GM19324 (cell line): Measurements from ENCODE around the gene POLR2H.

Source experiments
- ATAC-seq: cut with Tn5 transposase; IDR thresholded peaks from one replicate; pipeline ENCODE4 v1.9.1; 2021; ENCODE audit warnings: mild to moderate bottlenecking, moderate library complexity; ENCODE audit not compliant: unreplicated experiment, low FRiP score

POLR2H gene

DNA sequence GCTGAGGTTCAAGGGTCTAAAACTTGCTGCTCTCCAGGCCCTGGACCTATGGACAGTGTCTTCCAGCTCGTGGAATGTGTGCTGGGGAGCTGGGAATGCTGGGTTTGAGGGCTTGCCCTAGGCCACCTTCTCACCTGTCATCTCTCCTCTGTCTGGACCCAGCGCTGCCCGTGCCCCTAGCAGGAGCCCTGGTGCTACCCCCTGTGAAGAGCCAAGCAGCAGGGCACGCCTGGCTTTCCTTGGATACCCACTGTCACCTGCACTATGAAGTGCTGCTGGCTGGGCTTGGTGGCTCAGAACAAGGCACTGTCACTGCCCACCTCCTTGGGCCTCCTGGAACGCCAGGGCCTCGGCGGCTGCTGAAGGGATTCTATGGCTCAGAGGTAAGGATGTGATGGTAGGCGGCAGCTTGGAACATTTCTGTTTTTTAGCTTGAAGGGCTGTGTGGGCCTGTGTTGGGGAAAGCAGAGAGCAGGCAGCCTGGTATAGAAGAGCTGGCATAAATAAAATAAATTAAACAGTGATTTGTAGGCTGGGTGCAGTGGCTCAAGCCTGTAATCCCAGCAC, 23.4 kb downstream of the POLR2H start:
- ATAC-seq: no peak

DNA sequence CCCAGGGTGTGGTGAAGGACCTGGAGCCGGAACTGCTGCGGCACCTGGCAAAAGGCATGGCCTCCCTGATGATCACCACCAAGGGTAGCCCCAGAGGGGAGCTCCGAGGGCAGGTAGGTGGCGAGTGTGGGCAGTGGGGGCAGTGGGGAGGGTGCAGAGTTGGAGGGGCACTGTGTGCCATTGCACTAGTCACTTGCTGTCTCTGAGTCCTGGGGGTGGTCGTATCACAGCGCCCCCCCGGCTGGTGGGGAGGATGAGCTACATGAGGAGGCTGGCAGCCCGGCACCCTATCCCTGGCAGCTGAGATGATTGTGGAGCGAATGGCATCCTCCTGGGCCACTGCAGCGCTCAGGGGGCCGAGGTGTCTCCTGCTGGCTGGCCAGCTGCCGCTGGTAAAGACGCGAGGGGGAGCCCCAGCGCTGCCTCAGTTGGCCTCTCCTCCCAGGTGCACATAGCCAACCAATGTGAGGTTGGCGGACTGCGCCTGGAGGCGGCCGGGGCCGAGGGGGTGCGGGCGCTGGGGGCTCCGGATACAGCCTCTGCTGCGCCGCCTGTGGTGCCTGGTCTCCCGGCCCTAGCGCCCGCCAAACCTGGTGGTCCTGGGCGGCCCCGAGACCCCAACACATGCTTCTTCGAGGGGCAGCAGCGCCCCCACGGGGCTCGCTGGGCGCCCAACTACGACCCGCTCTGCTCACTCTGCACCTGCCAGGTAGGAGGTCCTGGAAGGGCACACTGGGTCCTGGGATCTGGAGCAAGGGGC, 24.7 kb downstream of the POLR2H start:
- no peak for ATAC-seq

DNA sequence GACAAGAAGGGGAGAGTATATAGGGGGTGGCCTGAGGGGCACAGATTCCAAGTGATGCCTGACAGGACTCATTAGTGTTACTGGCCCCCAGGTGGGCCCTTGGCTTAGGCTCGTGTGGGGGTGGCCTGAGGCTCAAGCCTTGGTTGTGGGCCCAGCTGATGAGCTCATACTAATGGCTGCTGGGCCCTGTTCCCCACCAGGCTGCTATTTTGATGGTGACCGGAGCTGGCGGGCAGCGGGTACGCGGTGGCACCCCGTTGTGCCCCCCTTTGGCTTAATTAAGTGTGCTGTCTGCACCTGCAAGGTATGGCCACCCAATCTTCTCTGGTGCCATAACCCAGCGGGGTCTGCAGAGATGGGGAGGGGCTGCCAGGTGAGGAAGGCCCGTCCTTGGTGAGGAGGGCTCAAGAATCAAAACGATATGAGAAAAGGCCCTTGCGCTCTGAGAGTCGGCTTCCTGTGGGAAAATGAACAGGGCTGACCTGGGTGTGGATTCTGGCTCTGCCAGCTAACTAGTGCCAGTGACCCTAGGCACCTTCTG, 25.7 kb downstream of the POLR2H start:
- no peak for ATAC-seq

DNA sequence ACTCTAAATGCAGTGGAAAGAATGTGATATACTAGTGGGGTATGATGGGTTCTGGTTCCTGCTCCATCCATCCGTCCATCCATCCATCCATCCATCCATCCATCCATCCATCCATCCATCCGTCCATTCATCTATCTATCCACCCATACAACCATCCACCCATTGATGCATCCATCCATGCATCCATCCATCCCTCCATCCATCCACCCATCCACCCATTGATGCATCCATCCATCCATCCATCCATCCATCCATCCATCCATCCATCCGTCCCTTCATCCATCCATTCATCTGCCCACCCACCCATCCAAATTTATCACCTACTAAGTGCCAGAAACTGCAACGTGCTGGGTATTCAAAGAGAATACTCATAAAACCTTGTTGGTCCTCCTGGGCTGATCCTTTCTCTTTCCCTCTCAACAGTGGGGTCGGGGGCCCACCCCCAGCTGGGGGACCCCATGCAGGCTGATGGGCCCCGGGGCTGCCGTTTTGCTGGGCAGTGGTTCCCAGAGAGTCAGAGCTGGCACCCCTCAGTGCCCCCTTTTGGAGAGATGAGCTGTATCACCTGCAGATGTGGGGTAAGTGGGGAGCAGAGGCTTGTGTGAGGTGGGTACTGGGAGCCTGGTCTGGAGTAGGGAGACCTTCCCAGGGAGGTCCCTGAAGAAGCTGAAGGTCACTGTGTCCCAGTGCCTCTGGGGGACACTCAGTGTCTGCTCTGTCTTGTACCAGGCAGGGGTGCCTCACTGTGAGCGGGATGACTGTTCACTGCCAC, 26.8 kb downstream of the POLR2H start:
- ATAC-seq: no peak

DNA sequence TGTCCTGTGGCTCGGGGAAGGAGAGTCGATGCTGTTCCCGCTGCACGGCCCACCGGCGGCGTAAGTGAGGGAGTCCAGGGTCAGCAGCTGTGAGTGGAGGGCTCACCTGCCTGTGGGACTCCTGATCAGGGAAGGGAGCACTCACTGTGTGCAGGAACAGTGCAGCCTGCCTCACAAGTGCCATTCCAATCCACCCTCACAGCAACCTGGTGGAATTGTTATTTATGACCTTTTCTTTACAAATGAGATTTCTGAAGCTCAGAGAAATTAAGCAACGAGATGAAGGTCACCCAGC, 27.4 kb downstream of the POLR2H start:
- ATAC-seq: no peak

DNA sequence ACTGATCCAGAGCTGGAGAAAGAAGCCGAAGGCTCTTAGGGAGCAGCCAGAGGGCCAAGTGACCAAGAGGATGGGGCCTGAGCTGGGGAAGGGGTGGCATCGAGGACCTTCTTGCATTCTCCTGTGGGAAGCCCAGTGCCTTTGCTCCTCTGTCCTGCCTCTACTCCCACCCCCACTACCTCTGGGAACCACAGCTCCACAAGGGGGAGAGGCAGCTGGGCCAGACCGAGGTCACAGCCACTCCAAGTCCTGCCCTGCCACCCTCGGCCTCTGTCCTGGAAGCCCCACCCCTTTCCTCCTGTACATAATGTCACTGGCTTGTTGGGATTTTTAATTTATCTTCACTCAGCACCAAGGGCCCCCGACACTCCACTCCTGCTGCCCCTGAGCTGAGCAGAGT, 27.9 kb downstream of the POLR2H start:
- ATAC-seq: no peak

DNA sequence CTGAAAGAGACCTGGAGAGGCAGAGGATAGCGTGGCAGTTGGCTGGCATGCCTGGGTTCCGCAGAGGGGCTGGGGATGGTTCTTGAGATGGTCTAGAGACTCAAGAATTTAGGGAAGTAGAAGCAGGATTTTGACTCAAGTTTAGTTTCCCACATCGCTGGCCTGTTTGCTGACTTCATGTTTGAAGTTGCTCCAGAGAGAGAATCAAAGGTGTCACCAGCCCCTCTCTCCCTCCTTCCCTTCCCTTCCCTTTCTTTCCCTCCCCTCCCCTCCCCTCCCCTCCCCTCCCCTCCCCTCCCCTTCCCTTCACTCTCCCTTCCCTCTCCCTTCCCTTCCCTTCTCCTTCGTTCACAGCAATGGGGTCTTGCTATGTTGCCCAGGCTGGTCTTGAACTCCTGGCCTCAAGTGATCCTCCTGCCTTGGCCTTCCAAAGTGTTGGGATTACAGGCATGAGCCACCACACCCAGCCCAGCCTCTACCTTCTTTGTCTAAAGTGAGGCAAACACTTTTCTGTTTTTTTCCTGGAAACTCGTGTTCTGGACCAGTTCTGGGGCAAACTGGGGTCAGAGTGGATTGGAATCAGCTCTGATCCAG, 28.5 kb downstream of the POLR2H start:
- ATAC-seq: no peak

DNA sequence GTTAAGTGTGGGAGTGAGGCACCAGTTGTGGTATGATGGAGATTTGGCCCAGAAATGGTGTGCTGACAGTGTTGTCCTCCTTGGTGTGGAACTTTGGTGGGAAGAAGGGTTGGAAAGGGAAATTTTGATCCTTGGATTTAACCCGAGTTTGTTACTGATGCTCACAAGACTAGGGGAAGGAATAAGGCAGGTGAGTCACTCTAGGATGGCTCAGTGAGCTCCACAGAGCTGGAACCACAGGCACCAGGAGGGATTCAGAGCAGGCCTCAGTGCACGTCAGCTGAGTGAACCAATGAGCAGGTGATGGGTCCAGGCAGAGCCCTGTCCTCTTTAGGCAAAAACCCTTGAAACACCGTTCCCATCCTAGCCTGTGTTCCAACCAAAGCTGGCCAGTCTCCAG, 29.8 kb downstream of the POLR2H start:
- no peak for ATAC-seq

DNA sequence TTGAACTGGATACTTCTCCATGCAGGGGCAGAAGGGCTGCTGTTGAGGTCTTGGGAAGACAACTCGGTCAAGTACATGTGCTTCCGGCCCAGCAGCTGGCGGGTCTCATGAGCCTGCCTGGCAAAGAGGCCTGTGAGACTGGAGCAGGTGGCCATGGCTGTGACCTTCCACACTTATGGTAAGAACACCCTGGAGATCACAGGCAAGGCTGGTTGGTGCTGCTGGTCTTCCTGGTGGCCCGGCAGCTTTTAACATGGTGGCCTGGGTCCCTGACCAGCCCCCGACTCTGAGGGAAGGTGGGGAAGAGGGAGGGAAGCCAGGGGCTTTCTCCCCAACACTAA, 33.8 kb downstream of the POLR2H start:
- no peak for ATAC-seq

DNA sequence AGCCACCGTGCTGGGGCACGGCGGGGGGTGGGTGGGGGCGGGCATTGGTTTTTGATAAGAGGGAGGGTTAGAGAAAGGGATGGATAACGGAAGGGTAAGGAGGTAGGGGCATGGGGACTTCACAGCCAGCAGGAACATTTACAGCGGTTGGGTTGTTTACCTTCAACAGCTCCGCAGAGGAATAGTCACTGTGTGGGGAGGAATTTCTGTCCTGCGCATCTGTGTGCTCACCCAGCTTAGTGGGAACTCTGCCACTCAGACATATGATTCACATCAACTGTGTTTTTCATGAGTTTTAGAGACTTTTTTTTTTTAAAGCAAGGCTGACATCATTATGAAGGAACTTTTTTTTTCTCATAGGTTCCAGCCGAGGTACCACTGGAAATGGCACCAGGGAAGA, 37.9 kb downstream of the POLR2H start:
- ATAC-seq: no peak

DNA sequence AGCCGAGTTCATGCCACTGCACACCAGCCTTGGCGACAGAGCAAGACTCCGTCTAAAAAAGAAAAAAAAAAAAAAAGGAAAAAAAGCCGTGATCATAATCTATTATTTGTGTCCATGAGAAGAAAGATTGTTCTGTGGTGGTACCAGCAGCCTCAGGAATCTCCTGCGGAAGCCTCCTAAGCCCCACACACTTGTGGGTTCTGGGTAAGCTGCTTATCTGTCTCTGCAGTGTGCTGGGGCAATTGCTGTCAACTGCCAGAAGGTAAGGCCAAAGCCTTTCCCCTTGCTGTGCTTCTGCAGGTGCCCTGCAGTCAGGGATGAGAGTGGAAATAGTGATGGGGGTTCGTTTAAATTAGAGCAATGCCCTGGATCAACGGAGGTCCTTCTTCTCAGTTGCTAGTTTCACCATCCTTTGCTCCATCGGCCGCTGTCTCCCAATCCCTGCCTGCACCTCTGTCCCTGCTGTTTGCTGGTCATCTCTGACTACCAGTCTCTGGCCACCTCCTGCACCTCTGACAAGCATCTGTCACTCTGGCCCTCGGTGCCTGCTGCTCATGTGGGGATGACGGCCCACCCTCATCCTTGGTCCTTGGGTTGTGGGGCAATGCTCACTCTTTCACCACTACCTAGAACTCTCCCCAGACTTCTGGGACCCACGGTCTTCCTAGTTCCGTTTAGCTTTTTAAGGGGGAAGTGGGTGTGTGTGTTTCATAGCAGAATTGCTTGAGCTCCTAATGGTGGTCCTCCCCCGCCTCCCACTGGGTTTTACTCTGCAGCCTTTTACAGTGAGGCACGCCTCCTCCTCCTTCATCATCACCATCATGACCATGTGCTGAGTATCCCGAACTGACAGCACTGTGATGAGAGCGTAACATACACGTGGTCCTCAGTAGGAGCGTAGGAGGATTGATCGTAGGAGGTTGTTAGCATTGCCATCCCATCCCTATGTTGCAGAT, 43.8 kb downstream of the POLR2H start:
- ATAC-seq: no peak

DNA sequence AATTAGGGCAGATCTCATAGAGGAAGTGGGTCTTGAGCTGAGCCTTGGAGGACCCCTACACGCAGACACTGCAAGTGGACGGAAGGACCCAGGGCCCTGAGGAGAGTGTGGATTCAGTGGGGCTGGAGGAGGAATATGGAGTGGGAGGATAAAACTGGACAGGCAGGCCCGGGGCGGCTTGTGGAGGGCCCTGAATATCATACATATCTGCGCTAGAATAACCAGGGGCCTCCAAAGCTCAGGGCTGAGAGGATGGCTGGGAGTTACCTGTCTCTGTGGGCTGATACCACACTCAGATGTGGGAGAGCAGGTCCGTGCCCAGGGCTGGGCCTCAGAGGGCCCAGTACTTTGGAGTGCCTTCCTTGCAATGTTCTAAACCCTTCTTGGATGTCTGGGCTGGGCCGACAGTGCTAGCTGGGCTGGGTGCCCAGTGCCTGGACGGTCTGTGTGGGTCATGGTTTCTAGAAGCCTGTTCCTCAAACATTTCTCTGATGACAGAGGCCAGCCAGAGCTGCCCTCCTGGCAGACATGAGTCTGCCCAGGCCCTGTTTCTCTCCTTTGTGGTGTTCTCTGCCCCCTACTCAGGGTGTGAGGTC, 47.9 kb downstream of the POLR2H start:
- ATAC-seq: no peak

DNA sequence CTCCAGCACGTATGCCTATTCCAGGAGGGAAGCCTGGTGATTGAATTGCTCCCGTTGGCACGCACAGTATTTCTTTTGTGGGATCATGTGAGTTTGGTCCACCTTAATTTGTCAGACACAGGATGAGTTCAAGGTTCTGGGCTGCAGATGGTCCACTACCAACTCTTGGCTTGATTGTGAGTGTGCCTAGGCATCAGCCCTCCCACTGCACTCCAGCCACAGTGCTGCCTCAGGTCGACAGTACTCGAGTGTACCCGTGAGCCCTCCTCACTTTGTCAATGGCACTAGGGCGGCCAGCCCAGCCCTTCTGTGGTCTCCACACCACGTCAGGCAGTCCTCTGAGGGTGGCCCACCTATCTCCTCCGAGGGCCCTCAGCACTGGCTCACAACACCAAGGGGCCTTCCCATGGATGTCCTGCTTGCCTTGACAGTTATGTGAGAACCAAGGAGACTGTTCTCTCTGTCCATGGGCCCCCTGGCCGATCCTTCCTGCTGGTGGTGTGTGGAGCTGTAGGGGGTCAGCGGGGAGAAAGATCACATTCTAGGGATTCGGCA, 48.5 kb downstream of the POLR2H start:
- no peak for ATAC-seq

DNA sequence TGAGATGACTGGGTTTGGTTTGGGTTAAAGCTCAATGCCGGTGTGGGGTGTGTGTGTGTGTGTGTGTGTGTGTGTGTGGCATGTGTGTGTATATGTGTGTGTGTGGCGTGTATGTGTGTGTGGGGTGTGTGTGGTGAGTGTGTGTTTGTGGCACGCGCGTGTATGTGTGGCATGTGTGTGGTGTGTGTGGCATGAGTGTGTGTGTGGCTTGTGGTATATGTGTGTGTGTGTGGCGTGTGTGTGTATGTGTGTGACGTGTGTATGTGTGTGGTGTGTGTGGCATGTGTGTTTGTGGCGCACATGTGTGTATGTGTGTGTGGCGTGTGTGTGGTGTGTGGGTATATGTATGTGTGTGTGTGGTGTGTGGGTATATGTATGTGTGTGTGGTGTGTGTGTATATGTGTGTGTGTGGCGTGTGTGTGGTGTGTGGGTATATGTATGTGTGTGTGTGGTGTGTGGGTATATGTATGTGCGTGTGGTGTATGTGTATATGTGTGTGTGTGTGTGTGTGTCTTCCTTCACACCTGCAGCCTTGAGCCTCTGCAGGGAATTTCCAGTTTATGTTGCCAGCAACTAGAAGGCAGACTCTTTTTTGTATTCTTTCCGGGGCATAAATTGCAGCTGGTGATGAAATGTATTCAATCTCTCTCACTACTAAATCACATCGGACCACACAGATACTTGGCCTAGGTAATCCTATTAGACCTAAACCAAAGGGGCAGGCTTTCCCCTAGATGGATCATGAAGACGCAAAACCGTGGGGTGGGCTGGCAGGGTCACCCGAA, 53.1 kb downstream of the POLR2H start:
- ATAC-seq: no peak

DNA sequence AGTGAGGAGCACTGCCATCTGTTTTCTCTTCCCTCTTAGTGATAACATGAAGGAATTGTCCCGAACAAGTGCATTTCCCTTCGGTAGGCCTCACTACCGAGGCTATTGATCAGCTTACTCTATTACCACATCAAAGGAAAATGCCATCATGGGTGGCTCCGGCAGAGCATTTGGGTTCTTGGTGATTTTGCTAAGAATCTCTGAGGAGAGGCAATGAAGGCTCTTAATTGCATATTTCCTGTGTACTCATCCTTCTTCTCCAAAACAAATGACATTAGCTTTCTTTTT, 53.6 kb downstream of the POLR2H start:
- no peak for ATAC-seq

DNA sequence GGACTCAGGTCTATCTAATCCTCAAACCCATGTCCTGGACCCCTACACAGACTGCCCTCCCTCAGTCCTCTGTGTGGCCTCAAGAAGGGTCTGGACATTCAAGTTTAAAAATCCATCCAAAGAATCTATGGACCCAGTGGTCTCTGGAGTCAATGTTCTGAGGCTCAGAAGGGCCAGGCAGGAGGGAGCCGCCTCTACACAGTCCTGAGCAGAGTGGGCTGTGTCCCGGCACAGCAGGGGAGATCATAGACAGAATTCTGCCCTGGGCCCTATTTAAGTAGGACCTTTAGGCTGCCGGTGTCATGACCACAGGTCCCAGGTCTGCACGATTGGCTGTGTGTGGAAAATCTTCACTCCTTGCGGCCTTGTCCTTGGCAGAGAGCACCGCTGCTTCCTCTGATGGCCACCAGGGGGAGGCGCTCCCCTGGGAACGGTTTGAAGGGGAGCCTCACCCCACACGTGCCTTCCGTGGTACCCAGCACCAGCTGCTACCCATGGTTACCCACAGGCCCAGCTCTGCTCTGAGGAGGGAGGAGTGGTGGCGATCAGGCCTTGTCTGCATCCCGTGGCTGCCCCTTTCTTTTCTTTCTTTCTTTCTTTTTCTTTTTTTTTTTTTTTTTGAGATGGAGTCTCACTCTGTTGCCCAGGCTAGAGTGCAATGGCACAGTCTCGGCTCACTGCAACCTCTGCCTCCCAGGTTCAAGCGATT, 56.3 kb downstream of the POLR2H start:
- ATAC-seq: peak; percentile 80
